HEK293 (cell line): ENCODE data around the gene KCNMA1.

Experiments
- CTCF ChIA-PET: fragments of 350-600 bp; formaldehyde crosslinking; extraction: SDS; loops from one replicate; lab custom pipeline; 2021; ENCODE audit warnings: antibody characterized with exemption; lab: Yijun Ruan, JAX
- POLR2A ChIA-PET: fragments of 300-600 bp; formaldehyde crosslinking; extraction: SDS; loops from one replicate; lab custom pipeline; 2020; ENCODE audit warnings: antibody characterized with exemption, inconsistent platforms; lab: Yijun Ruan, JAX
- H3K27ac ChIP-seq: fragments of 200-500 bp; sonication (Bioruptor generic); 2 replicates; pipeline ENCODE4 v1.5.1; 2014; ENCODE audit warnings: low read depth, low read length, control low read depth, inconsistent platforms; ENCODE audit errors: extremely low read depth
- H3K36me3 ChIP-seq, 2 experiments: fragments of 200-500 bp in 1 of 2; sonication (Bioruptor generic) in 1 of 2; 1 replicate in 1 of 2; 2 replicates in 1 of 2; pipeline ENCODE4 v1.5.1; 2014 to 2017; ENCODE audit warnings: inconsistent platforms in 2 of 2, low read length in 2 of 2; ENCODE audit not compliant: control insufficient read depth in 2 of 2, insufficient read depth in 1 of 2
- H3K4me1 ChIP-seq: fragments of 200-500 bp; sonication (Bioruptor generic); 2 replicates; pipeline ENCODE4 v1.5.1; 2014; ENCODE audit warnings: mild to moderate bottlenecking, low read length, inconsistent platforms; ENCODE audit not compliant: control insufficient read depth, insufficient read depth
- H3K4me3 ChIP-seq: 2 replicates; pipeline ENCODE4 v1.5.1; 2011; ENCODE audit warnings: low read depth, mild to moderate bottlenecking, control low read depth, low read length, moderate library complexity
- H3K9me3 ChIP-seq: fragments of 200-500 bp; sonication (Bioruptor generic); 2 replicates; pipeline ENCODE4 v1.5.1; 2014; ENCODE audit warnings: low read depth, low read length, inconsistent platforms; ENCODE audit not compliant: control insufficient read depth, insufficient read depth
- FEZF1 ChIP-seq: fragments of 450-650 bp; formaldehyde crosslinking; IDR thresholded peaks from 2 replicates; pipeline ENCODE4 v1.5.1; 2016; ENCODE audit warnings: missing biosample characterization, missing genetic modification characterization
- GLI4 ChIP-seq: fragments of 450-650 bp; formaldehyde crosslinking; IDR thresholded peaks from 2 replicates; pipeline ENCODE4 v1.5.1; 2016; ENCODE audit warnings: missing biosample characterization, missing genetic modification characterization
- HIC1 ChIP-seq: fragments of 450-650 bp; formaldehyde crosslinking; IDR thresholded peaks from 2 replicates; pipeline ENCODE4 v1.5.1; 2016; ENCODE audit warnings: missing biosample characterization, missing genetic modification characterization
- KLF17 ChIP-seq: fragments of 450-650 bp; formaldehyde crosslinking; IDR thresholded peaks from 2 replicates; pipeline ENCODE4 v1.5.1; 2016; ENCODE audit warnings: missing biosample characterization, missing genetic modification characterization
- KLF8 ChIP-seq: fragments of 450-650 bp; formaldehyde crosslinking; IDR thresholded peaks from 2 replicates; pipeline ENCODE4 v1.5.1; 2016; ENCODE audit warnings: missing biosample characterization, missing genetic modification characterization
- SP3 ChIP-seq: fragments of 450-650 bp; formaldehyde crosslinking; IDR thresholded peaks from 2 replicates; pipeline ENCODE4 v1.5.1; 2016; ENCODE audit warnings: missing biosample characterization, missing genetic modification characterization
- TSHZ1 ChIP-seq: fragments of 450-650 bp; formaldehyde crosslinking; IDR thresholded peaks from 2 replicates; pipeline ENCODE4 v1.5.1; 2016; ENCODE audit warnings: missing biosample characterization, missing genetic modification characterization, borderline replicate concordance
- ZBTB49 ChIP-seq: fragments of 450-650 bp; formaldehyde crosslinking; IDR thresholded peaks from 2 replicates; pipeline ENCODE4 v1.5.1; 2016; ENCODE audit warnings: missing biosample characterization, missing genetic modification characterization, low read depth
- ZNF311 ChIP-seq: fragments of 450-650 bp; formaldehyde crosslinking; IDR thresholded peaks from 2 replicates; pipeline ENCODE4 v1.5.1; 2017; ENCODE audit warnings: missing biosample characterization, missing genetic modification characterization, borderline replicate concordance
- ZNF530 ChIP-seq: fragments of 450-650 bp; formaldehyde crosslinking; IDR thresholded peaks from 2 replicates; pipeline ENCODE4 v1.5.1; 2016; ENCODE audit warnings: low read depth, missing biosample characterization, missing genetic modification characterization
- ZNF658 ChIP-seq: fragments of 450-650 bp; formaldehyde crosslinking; IDR thresholded peaks from 2 replicates; pipeline ENCODE4; 2016; ENCODE audit warnings: missing biosample characterization, missing genetic modification characterization
- ZNF830 ChIP-seq: fragments of 450-650 bp; IDR thresholded peaks from 2 replicates; pipeline ENCODE4 v1.5.0; 2018; ENCODE audit warnings: missing biosample characterization, missing genetic modification characterization, low read depth, mild to moderate bottlenecking, moderate library complexity
- TF ChIP-seq, protein P1 (sequence below): fragments of 450-650 bp; formaldehyde crosslinking; IDR thresholded peaks from 2 replicates; pipeline ENCODE4 v1.5.1; 2016; ENCODE audit warnings: missing biosample characterization, missing genetic modification characterization

The KCNMA1 gene

DNA sequence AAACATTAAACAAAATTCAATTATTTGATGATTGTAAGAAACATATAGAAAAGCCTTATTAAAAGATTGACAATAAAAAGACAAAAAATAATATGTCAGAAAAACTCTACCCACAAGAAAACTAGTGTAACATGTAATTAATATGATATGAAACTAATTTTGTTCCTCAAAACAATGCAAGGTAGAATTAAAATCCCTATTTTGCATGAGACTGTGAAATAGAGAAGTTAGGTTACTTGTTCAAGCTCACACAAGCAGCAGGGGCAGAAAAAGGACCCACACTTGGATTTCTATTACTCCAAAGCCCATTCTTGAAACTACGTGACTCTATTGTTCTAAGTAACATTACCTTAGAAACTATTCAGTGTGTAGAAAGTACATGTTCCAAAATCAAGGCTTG is 96.4 kb downstream of the KCNMA1 start (continued):
- TF ChIP-seq KLF17 (tag by site-specific recombination) = no peak

- Histone ChIP-seq H3K27ac (no peak overlapping the region), H3K36me3 (no peaks in the 10 kb centered on the region), H3K9me3 (no peaks in the 10 kb centered on the region; the same call in 1 of the 2 replicates), H3K4me3 (no peak overlapping the region), H3K4me1 (no peaks in the 10 kb centered on the region)
- ChIA-PET CTCF (no interaction called here), POLR2A (no interaction called here)
- TF ChIP-seq ZNF658 (tag by site-specific recombination) (no peak), HIC1 (no peak), ZNF311 (tag by site-specific recombination) (no peak), TSHZ1 (no peak), ZNF530 (tag by site-specific recombination) (no peak), ZNF830 (tag by site-specific recombination) (no peak), GLI4 (tag by site-specific recombination) (no peak), KLF8 (no peak), KLF17 (tag by site-specific recombination) (no peak), FEZF1 (tag by site-specific recombination) (no peak), ZBTB49 (tag by site-specific recombination) (no peak), SP3 (tag by site-specific recombination) (no peak)
- TF ChIP-seq, protein P1, sequence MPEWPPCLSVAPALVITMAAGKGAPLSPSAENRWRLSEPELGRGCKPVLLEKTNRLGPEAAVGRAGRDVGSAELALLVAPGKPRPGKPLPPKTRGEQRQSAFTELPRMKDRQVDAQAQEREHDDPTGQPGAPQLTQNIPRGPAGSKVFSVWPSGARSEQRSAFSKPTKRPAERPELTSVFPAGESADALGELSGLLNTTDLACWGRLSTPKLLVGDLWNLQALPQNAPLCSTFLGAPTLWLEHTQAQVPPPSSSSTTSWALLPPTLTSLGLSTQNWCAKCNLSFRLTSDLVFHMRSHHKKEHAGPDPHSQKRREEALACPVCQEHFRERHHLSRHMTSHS (tag by site-specific recombination) = no peak
Measured at GRCh38 chr10:77539147-77539935, 98.3 kb downstream of the KCNMA1 start.
